Measurements from ENCODE around the gene CIP2A. TPM values are rescaled to one million over a fixed set of nuclear protein-coding genes. Genes with fewer than 3 reads are reported as not detected.

The CIP2A gene
- polyA plus RNA-seq, 1 donor from 2014 or later, result 29.3 TPM

- H2AFZ ChIP-seq (ENCODE audit: low read depth, low read length), result no peak overlapping the region
- no peaks in the 10 kb centered on the region for H3K27me3 ChIP-seq (ENCODE audit: insufficient read depth, low read depth, low read length)
- no peaks in the 10 kb centered on the region for H3K36me3 ChIP-seq (ENCODE audit: insufficient read depth, low read length)
These were observed 81.3 kb downstream of the CIP2A start for GRCh38 chr3:108507902-108508301.

GRCh38 chr3:108505811-108506210 is 83.4 kb downstream of the CIP2A start:
- no peaks in the 10 kb centered on the region for H3K27me3 ChIP-seq (ENCODE audit: insufficient read depth, low read depth, low read length)
- no peak overlapping the region for H2AFZ ChIP-seq (ENCODE audit: low read depth, low read length)
- TF ChIP-seq CTCF (IDR thresholded peaks at IDR 0.05; ENCODE audit: poor library complexity, severe bottlenecking), result no peak
- no peaks in the 10 kb centered on the region for H3K9me3 ChIP-seq (ENCODE audit: low read length)
- no peak overlapping the region for H3K4me2 ChIP-seq (ENCODE audit: low read length)
- no peaks in the 10 kb centered on the region for H3K9me2 ChIP-seq (ENCODE audit: insufficient read depth, low read length)
- no peak overlapping the region for H3K27ac ChIP-seq (ENCODE audit: low read length)
- no peaks in the 10 kb centered on the region for H3F3A ChIP-seq (ENCODE audit: insufficient read depth, low read length, poor library complexity, severe bottlenecking)
- H4K20me1 ChIP-seq (ENCODE audit: insufficient read depth), result no peaks in the 10 kb centered on the region
- H3K79me2 ChIP-seq (replicated peaks; ENCODE audit: insufficient read depth, low read length), result no peaks in the 10 kb centered on the region
- no peak overlapping the region for H3K9ac ChIP-seq (ENCODE audit: low read length)
- H3K36me3 ChIP-seq (ENCODE audit: insufficient read depth, low read length), result no peaks in the 10 kb centered on the region
- no peak overlapping the region for H3K4me3 ChIP-seq (ENCODE audit: low read length)

More at GRCh38 chr3:108507902-108508301, 81.3 kb downstream of the CIP2A start:
- no peaks in the 10 kb centered on the region for H3K79me2 ChIP-seq (replicated peaks; ENCODE audit: insufficient read depth, low read length)
- no peaks in the 10 kb centered on the region for H3K9me2 ChIP-seq (ENCODE audit: insufficient read depth, low read length)
- H3K4me3 ChIP-seq (ENCODE audit: low read length), result no peak overlapping the region
- TF ChIP-seq CTCF (IDR thresholded peaks at IDR 0.05; ENCODE audit: poor library complexity, severe bottlenecking) (no peak), POLR2AphosphoS5 (IDR thresholded peaks at IDR 0.05) (no peak), REST (IDR thresholded peaks at IDR 0.05; ENCODE audit: borderline replicate concordance) (no peak), EZH2 (IDR thresholded peaks at IDR 0.05; ENCODE audit: borderline replicate concordance, insufficient read depth, low read length, poor library complexity, severe bottlenecking) (no peak), TAF1 (IDR thresholded peaks at IDR 0.05; ENCODE audit: low read depth) (no peak), SMC3 (conservative IDR thresholded peaks at IDR 0.05; ENCODE audit: poor library complexity) (no peak), RAD21 (conservative IDR thresholded peaks at IDR 0.05) (no peak), MXI1 (conservative IDR thresholded peaks at IDR 0.05; ENCODE audit: poor library complexity, severe bottlenecking) (no peak), EP300 (conservative IDR thresholded peaks at IDR 0.05; ENCODE audit: poor library complexity, severe bottlenecking) (no peak)
- H3K27ac ChIP-seq (ENCODE audit: low read length), result no peak overlapping the region
- no peak overlapping the region for H3K9ac ChIP-seq (ENCODE audit: low read length)
- no peaks in the 10 kb centered on the region for H3K9me3 ChIP-seq (ENCODE audit: low read length)
- no peaks in the 10 kb centered on the region for H3F3A ChIP-seq (ENCODE audit: insufficient read depth, low read length, poor library complexity, severe bottlenecking)
- H3K4me2 ChIP-seq (ENCODE audit: low read length), result no peak overlapping the region
- no peaks in the 10 kb centered on the region for H4K20me1 ChIP-seq (ENCODE audit: insufficient read depth)
